ENCODE measurements around the gene GSK3A.

The GSK3A gene

GRCh38 chr19:42233106-42233505 lies 9.3 kb downstream of the GSK3A start:
- TF ChIP-seq ZNF280C (tag by site-specific recombination; IDR thresholded peaks at IDR 0.05), result no peak
- TF ChIP-seq ZSCAN30 (tag by site-specific recombination; IDR thresholded peaks at IDR 0.05), result no peak
- no peak for TF ChIP-seq ZNF639 (tag by site-specific recombination; IDR thresholded peaks at IDR 0.05)
- TF ChIP-seq KLF1 (tag by site-specific recombination; IDR thresholded peaks at IDR 0.05), result peak; percentile 47
- TF ChIP-seq AEBP2 (tag by site-specific recombination; IDR thresholded peaks at IDR 0.05; ENCODE audit: borderline replicate concordance), result no peak
- no peak for TF ChIP-seq ZNF398 (tag by site-specific recombination; IDR thresholded peaks at IDR 0.05)
- no peak for TF ChIP-seq ZNF426 (tag by site-specific recombination; IDR thresholded peaks at IDR 0.05)
- Histone ChIP-seq H3K27ac (ENCODE audit: extremely low read depth, low read depth, low read length) (peak overlapping the region; percentile 53), H3K36me3 (ENCODE audit: control insufficient read depth in 2 of 2, insufficient read depth in 1 of 2, low read length in 2 of 2) (peaks cover 89% of the 10 kb centered on the region in 2 experiments), H3K9me3 (ENCODE audit: control insufficient read depth, insufficient read depth, low read depth, low read length) (no peaks in the 10 kb centered on the region), H3K4me1 (ENCODE audit: control insufficient read depth, insufficient read depth, low read length) (no peaks in the 10 kb centered on the region), H3K4me3 (ENCODE audit: low read depth, low read length) (no peak overlapping the region)
- ChIA-PET CTCF (interaction anchor here (0.6 to 2.5 kb wide), 5 partner anchors 10 to 100 kb away, joined by 3 to 9 read pairs (median 3); partner anchors contain the start of gene POU2F2), POLR2A (interaction anchor here (0.9 to 4.0 kb wide), 7 partner anchors 10 to 57 kb away, joined by 3 to 36 read pairs (median 4); partner anchors contain the start of gene GSK3A)

- H3K36me3 ChIP-seq (ENCODE audit: control insufficient read depth in 2 of 2, insufficient read depth in 1 of 2, low read length in 2 of 2), result peaks cover 90 to 94% of the 10 kb centered on the region in 2 experiments
- H3K4me1 ChIP-seq (ENCODE audit: control insufficient read depth, insufficient read depth, low read length), result no peaks in the 10 kb centered on the region
- no peaks in the 10 kb centered on the region for H3K9me3 ChIP-seq (ENCODE audit: control insufficient read depth, insufficient read depth, low read depth, low read length)
- no peak for TF ChIP-seq KLF1 (tag by site-specific recombination; IDR thresholded peaks at IDR 0.05)
- TF ChIP-seq ZNF704 (tag by site-specific recombination; IDR thresholded peaks at IDR 0.05), result no peak
- TF ChIP-seq ZNF670 (tag by site-specific recombination; IDR thresholded peaks at IDR 0.05; ENCODE audit: low read depth), result no peak
- TF ChIP-seq KLF7 (tag by site-specific recombination; IDR thresholded peaks at IDR 0.05; ENCODE audit: borderline replicate concordance), result no peak
- no peak for TF ChIP-seq ZNF175 (tag by site-specific recombination; IDR thresholded peaks at IDR 0.05)
- TF ChIP-seq ZBTB17 (tag by site-specific recombination; IDR thresholded peaks at IDR 0.05), result 0 out of 2 replicates have a peak, but pooled peaks have one; percentile 30
- no peak for TF ChIP-seq ZNF645 (tag by site-specific recombination; IDR thresholded peaks at IDR 0.05)
- no peak for TF ChIP-seq ZFP41 (tag by site-specific recombination; IDR thresholded peaks at IDR 0.05; ENCODE audit: borderline replicate concordance)
- TF ChIP-seq ZFHX2 (tag by site-specific recombination; conservative IDR thresholded peaks at IDR 0.05), result peak; percentile 33
- CTCF ChIA-PET, result interaction anchor here (0.6 to 2.3 kb wide), 2 partner anchors 47 to 63 kb away, joined by 3 to 6 read pairs; no protein-coding TSS in a partner anchor
- H3K4me3 ChIP-seq (ENCODE audit: low read depth, low read length), result no peak overlapping the region
- POLR2A ChIA-PET, result interaction anchor here (0.7 to 4.0 kb wide), 7 partner anchors 9 to 70 kb away, joined by 3 to 36 read pairs (median 3); partner anchors contain the start of genes GSK3A, PAFAH1B3 and ZNF526
- H3K27ac ChIP-seq (ENCODE audit: extremely low read depth, low read depth, low read length), result peak overlapping the region; percentile 46; the same call in 1 of the 2 replicates
Observed at GRCh38 chr19:42232435-42232834, 10.0 kb downstream of the GSK3A start.
